Erythroblast (primary cell): Measurements from ENCODE around the gene IL17RE.

ENCODE experiments used
- DNase-seq, 2 experiments: peaks; one replicate each; lab custom pipeline; 2025; lab: John Stamatoyannopoulos, UW
- GATA1 ChIP-seq: IDR thresholded peaks from 2 replicates; pipeline ENCODE4 v1.6.1; 2011; ENCODE audit warnings: low read depth, mild to moderate bottlenecking, control low read depth, low read length, moderate library complexity
- POLR2A ChIP-seq: IDR thresholded peaks from 2 replicates; pipeline ENCODE4 v1.6.1; 2011; ENCODE audit warnings: mild to moderate bottlenecking, low read length

The IL17RE gene

GRCh38 chr3:9908286-9908685, 5.6 kb downstream of the IL17RE start:
- TF ChIP-seq POLR2A, result no peak
- TF ChIP-seq GATA1, result no peak

GRCh38 chr3:9909221-9910013, 6.8 kb downstream of the IL17RE start:
- DNase-seq, result no peak
- TF ChIP-seq POLR2A (no peak), GATA1 (no peak)

More at GRCh38 chr3:9908286-9908685, 5.6 kb downstream of the IL17RE start:
- no peak for DNase-seq

GRCh38 chr3:9911863-9912262, 9.2 kb downstream of the IL17RE start:
- DNase-seq, result no peak
- TF ChIP-seq GATA1, result no peak
- no peak for TF ChIP-seq POLR2A

- DNase-seq, result peak; percentile 80 to 82
- TF ChIP-seq GATA1 (no peak), POLR2A (peak; percentile 17)
Observed at GRCh38 chr3:9912294-9912935, 9.8 kb downstream of the IL17RE start.

- TF ChIP-seq POLR2A, result no peak
- TF ChIP-seq GATA1, result no peak
- no peak for DNase-seq
Observed at GRCh38 chr3:9913601-9914000, 11.0 kb downstream of the IL17RE start.

GRCh38 chr3:9914011-9914410, 11.4 kb downstream of the IL17RE start:
- DNase-seq, result no peak
- TF ChIP-seq GATA1 (no peak), POLR2A (no peak)

GRCh38 chr3:9914559-9915253, 12.1 kb downstream of the IL17RE start:
- DNase-seq, result peak; percentile 83 to 88
- TF ChIP-seq GATA1 (no peak), POLR2A (no peak)

- peak; percentile 78 to 80 for DNase-seq
- peak; percentile 61 for TF ChIP-seq POLR2A
- TF ChIP-seq GATA1, result no peak
Observed at GRCh38 chr3:9915254-9916141, 12.8 kb downstream of the IL17RE start.

- TF ChIP-seq GATA1, result no peak
- TF ChIP-seq POLR2A, result no peak
- DNase-seq, result no peak
Observed at GRCh38 chr3:9916346-9916733, 13.7 kb downstream of the IL17RE start.

- peak; percentile 78 to 86 for DNase-seq
- TF ChIP-seq GATA1, result no peak
- TF ChIP-seq POLR2A, result peak; percentile 65
Observed at GRCh38 chr3:9916734-9917680, 14.4 kb downstream of the IL17RE start, which contains the start of gene IL17RC. Gene IL17RC, plus strand, starts transcription at chr3:9917098. Its CDS starts 218 bp downstream, at chr3:9917316.

GRCh38 chr3:9917820-9918219, 15.2 kb downstream of the IL17RE start:
- DNase-seq, result no peak
- TF ChIP-seq GATA1, result no peak
